HepG2 (cell line): ENCODE data around the gene ERF. TPM values are rescaled to one million over a fixed set of nuclear protein-coding genes. Genes with fewer than 3 reads are reported as not detected.

Experiments
- ARNT2 ChIP-seq: sonication (generic); formaldehyde crosslinking; IDR thresholded peaks from 2 replicates; pipeline ENCODE4 v1.8.0; 2022; ENCODE audit warnings: mild to moderate bottlenecking, low read depth, missing genetic modification reagents, moderate library complexity
- KAT7 ChIP-seq: IDR thresholded peaks from 2 replicates; pipeline ENCODE4 v1.6.1; 2018; ENCODE audit warnings: borderline replicate concordance, missing compliant biosample characterization
- MEIS1 ChIP-seq: sonication (generic); formaldehyde crosslinking; IDR thresholded peaks from 2 replicates; pipeline ENCODE4 v1.9.0; 2021; ENCODE audit warnings: mild to moderate bottlenecking, missing genetic modification reagents, moderate library complexity, borderline replicate concordance
- SATB2 ChIP-seq: sonication (generic); formaldehyde crosslinking; IDR thresholded peaks from 2 replicates; pipeline ENCODE4 v1.5.0; 2020; ENCODE audit warnings: missing genetic modification reagents
- ZNF260 ChIP-seq: sonication (generic); formaldehyde crosslinking; IDR thresholded peaks from 2 replicates; pipeline ENCODE4 v1.4.0; 2020; ENCODE audit warnings: missing genetic modification reagents, low read depth, mild to moderate bottlenecking, borderline replicate concordance
- ZNF296 ChIP-seq: sonication (generic); formaldehyde crosslinking; conservative IDR thresholded peaks from 2 replicates; pipeline ENCODE4 v1.5.0; 2020; ENCODE audit warnings: mild to moderate bottlenecking, missing genetic modification reagents
- ZNF788 ChIP-seq: sonication (generic); formaldehyde crosslinking; IDR thresholded peaks from 2 replicates; pipeline ENCODE4 v1.5.0; 2020; ENCODE audit warnings: mild to moderate bottlenecking, missing genetic modification reagents, borderline replicate concordance
- ZSCAN31 ChIP-seq: sonication (generic); formaldehyde crosslinking; IDR thresholded peaks from 2 replicates; pipeline ENCODE4 v1.5.0; 2020; ENCODE audit warnings: low read depth, mild to moderate bottlenecking, missing genetic modification reagents
- polyA plus RNA-seq, 8 experiments: library from polyadenylated mRNA; depleted of rRNA in 3 of 8; stranded (reverse) in 7 of 8; unstranded in 1 of 8; fragments of >200 nt; fragmentation: Illumina TruSeq in 4 of 8; extraction: Trizol in 4 of 8; gene quantifications; 2 replicates each; pipeline versions ENCODE4 v1.2.1 to v1.2.3, GENCODE V29; 2011 to 2016; ENCODE audit warnings: low read depth in 4 of 8, missing spikeins in 1 of 8, mixed read lengths in 1 of 8; ENCODE audit not compliant: insufficient read depth in 1 of 8
- total RNA-seq, 5 experiments: library from RNA; depleted of rRNA; stranded (reverse); fragments of >200 nt; fragmentation: Illumina TruSeq; extraction: Trizol; gene quantifications; 2 replicates each; pipeline ENCODE4 v1.2.3, GENCODE V29; 2016; ENCODE audit warnings: low read depth in 1 of 5
- TF ChIP-seq, protein P1 (sequence below): sonication (generic); formaldehyde crosslinking; IDR thresholded peaks from 2 replicates; pipeline ENCODE4 v1.4.0; 2020; ENCODE audit warnings: missing genetic modification reagents
- TF ChIP-seq, protein P2 (sequence below): sonication (generic); formaldehyde crosslinking; IDR thresholded peaks from 2 replicates; pipeline ENCODE4 v1.4.0; 2020; ENCODE audit warnings: low read depth, missing genetic modification reagents
- TF ChIP-seq, protein P3 (sequence below): sonication (generic); formaldehyde crosslinking; IDR thresholded peaks from 2 replicates; pipeline ENCODE4 v1.4.0; 2020; ENCODE audit warnings: mild to moderate bottlenecking, missing genetic modification reagents
- TF ChIP-seq, protein P4 (sequence below): sonication (generic); formaldehyde crosslinking; IDR thresholded peaks from 2 replicates; pipeline ENCODE4 v1.8.0; 2022; ENCODE audit warnings: mild to moderate bottlenecking, missing genetic modification reagents, borderline replicate concordance
- TF ChIP-seq, protein P5 (sequence below): sonication (generic); formaldehyde crosslinking; IDR thresholded peaks from 2 replicates; pipeline ENCODE4 v1.4.0; 2020; ENCODE audit warnings: low read depth, mild to moderate bottlenecking, missing genetic modification reagents

Gene ERF
- total and polyA plus RNA-seq, 2 of the 13 experiments (the other 11 are each of a cell fraction or from before 2014, with no cell fraction given) = 67.1 to 69.9 TPM

DNA sequence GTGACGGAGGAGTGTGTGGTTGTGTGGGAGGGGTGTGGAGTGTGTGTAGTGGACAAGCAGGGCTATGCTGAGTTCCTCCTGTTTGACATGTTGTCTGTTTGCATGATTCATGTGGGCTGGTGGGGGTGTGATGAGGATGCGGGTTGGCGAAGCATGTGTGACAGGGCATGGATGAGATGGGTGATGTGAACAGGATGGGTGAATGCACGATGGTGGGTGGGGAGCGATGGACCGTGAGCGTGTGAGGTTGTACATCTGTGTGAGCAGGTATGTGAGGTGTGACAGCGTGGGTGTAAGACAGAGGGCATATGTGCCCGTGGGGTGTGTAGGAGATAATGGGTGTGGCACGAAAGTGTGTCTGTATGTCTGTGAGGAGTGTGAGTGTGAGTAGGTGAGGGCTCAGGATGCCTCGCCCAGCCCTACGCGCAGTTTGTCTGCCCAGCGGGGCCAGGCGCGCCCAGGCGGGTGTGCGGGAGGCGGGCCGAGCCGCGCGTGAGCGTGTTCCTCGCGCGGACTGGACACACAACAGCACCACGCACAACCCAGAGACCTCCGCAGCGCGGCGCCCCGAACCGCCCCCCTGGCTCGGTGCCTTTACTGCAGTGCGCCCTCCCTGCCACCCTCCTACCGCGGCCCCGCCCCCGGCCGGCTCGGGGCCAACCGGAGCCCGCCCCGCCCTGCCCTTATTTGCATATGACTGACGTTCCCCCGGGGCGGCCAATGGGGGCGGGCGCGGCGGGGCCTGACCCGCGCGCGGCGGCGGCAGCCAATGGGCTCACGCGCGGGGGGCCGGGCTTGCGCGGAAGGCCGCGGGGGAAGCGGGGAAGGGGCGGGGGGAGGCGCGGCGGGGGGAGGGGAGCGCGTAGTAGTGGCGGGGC, 28.5 kb upstream of the ERF start (continued):
- TF ChIP-seq, protein P1, sequence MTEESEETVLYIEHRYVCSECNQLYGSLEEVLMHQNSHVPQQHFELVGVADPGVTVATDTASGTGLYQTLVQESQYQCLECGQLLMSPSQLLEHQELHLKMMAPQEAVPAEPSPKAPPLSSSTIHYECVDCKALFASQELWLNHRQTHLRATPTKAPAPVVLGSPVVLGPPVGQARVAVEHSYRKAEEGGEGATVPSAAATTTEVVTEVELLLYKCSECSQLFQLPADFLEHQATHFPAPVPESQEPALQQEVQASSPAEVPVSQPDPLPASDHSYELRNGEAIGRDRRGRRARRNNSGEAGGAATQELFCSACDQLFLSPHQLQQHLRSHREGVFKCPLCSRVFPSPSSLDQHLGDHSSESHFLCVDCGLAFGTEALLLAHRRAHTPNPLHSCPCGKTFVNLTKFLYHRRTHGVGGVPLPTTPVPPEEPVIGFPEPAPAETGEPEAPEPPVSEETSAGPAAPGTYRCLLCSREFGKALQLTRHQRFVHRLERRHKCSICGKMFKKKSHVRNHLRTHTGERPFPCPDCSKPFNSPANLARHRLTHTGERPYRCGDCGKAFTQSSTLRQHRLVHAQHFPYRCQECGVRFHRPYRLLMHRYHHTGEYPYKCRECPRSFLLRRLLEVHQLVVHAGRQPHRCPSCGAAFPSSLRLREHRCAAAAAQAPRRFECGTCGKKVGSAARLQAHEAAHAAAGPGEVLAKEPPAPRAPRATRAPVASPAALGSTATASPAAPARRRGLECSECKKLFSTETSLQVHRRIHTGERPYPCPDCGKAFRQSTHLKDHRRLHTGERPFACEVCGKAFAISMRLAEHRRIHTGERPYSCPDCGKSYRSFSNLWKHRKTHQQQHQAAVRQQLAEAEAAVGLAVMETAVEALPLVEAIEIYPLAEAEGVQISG = no peak; the same call in 1 of the 2 replicates
- TF ChIP-seq ZNF788 (CRISPR knock-in tag) (0 out of 2 replicates have a peak, but pooled peaks have one; percentile 55), ZNF260 (CRISPR knock-in tag) (no peak), MEIS1 (peak; percentile 86; the same call in 1 of the 2 replicates), ZNF296 (CRISPR knock-in tag) (no peak), ARNT2 (CRISPR knock-in tag) (no peak), SATB2 (no peak), ZSCAN31 (CRISPR knock-in tag) (no peak), KAT7 (no peak)
- TF ChIP-seq, protein P2, sequence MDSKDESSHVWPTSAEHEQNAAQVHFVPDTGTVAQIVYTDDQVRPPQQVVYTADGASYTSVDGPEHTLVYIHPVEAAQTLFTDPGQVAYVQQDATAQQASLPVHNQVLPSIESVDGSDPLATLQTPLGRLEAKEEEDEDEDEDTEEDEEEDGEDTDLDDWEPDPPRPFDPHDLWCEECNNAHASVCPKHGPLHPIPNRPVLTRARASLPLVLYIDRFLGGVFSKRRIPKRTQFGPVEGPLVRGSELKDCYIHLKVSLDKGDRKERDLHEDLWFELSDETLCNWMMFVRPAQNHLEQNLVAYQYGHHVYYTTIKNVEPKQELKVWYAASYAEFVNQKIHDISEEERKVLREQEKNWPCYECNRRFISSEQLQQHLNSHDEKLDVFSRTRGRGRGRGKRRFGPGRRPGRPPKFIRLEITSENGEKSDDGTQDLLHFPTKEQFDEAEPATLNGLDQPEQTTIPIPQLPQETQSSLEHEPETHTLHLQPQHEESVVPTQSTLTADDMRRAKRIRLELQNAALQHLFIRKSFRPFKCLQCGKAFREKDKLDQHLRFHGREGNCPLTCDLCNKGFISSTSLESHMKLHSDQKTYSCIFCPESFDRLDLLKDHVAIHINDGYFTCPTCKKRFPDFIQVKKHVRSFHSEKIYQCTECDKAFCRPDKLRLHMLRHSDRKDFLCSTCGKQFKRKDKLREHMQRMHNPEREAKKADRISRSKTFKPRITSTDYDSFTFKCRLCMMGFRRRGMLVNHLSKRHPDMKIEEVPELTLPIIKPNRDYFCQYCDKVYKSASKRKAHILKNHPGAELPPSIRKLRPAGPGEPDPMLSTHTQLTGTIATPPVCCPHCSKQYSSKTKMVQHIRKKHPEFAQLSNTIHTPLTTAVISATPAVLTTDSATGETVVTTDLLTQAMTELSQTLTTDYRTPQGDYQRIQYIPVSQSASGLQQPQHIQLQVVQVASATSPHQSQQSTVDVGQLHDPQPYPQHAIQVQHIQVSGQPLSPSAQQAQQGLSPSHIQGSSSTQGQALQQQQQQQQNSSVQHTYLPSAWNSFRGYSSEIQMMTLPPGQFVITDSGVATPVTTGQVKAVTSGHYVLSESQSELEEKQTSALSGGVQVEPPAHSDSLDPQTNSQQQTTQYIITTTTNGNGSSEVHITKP (CRISPR knock-in tag) = peak; percentile 57; the same call in 1 of the 2 replicates
- TF ChIP-seq, protein P3, sequence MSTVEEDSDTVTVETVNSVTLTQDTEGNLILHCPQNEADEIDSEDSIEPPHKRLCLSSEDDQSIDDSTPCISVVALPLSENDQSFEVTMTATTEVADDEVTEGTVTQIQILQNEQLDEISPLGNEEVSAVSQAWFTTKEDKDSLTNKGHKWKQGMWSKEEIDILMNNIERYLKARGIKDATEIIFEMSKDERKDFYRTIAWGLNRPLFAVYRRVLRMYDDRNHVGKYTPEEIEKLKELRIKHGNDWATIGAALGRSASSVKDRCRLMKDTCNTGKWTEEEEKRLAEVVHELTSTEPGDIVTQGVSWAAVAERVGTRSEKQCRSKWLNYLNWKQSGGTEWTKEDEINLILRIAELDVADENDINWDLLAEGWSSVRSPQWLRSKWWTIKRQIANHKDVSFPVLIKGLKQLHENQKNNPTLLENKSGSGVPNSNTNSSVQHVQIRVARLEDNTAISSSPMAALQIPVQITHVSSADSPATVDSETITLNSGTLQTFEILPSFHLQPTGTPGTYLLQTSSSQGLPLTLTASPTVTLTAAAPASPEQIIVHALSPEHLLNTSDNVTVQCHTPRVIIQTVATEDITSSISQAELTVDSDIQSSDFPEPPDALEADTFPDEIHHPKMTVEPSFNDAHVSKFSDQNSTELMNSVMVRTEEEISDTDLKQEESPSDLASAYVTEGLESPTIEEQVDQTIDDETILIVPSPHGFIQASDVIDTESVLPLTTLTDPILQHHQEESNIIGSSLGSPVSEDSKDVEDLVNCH (CRISPR knock-in tag) = no peak
- TF ChIP-seq, protein P4, sequence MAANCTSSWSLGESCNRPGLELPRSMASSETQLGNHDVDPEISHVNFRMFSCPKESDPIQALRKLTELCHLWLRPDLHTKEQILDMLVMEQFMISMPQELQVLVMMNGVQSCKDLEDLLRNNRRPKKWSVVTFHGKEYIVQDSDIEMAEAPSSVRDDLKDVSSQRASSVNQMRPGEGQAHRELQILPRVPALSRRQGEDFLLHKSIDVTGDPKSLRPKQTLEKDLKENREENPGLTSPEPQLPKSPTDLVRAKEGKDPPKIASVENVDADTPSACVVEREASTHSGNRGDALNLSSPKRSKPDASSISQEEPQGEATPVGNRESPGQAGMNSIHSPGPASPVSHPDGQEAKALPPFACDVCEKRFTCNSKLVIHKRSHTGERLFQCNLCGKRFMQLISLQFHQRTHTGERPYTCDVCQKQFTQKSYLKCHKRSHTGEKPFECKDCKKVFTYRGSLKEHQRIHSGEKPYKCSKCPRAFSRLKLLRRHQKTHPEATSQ (CRISPR knock-in tag) = no peak
- TF ChIP-seq, protein P5, sequence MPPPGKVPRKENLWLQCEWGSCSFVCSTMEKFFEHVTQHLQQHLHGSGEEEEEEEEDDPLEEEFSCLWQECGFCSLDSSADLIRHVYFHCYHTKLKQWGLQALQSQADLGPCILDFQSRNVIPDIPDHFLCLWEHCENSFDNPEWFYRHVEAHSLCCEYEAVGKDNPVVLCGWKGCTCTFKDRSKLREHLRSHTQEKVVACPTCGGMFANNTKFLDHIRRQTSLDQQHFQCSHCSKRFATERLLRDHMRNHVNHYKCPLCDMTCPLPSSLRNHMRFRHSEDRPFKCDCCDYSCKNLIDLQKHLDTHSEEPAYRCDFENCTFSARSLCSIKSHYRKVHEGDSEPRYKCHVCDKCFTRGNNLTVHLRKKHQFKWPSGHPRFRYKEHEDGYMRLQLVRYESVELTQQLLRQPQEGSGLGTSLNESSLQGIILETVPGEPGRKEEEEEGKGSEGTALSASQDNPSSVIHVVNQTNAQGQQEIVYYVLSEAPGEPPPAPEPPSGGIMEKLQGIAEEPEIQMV (CRISPR knock-in tag) = 0 out of 2 replicates have a peak, but pooled peaks have one; percentile 33
